Gastrocnemius medialis (tissue), 4 donors: Measurements from ENCODE around the gene SHPK.

Experiments
- CTCF ChIP-seq, 5 experiments: fragments of 450-650 bp in 3 of 5; fragments of 200-600 bp in 2 of 5; sonication (generic) in 2 of 5; IDR thresholded peaks in 4 of 5; conservative IDR thresholded peaks in 1 of 5; 1 replicate in 4 of 5; 2 replicates in 1 of 5; pipeline ENCODE4 v1.5.1; 2016 to 2019; ENCODE audit warnings: antibody characterized with exemption in 5 of 5, mild to moderate bottlenecking in 3 of 5, moderate library complexity in 3 of 5
- POLR2A ChIP-seq, 2 donors: fragments of 450-650 bp; IDR thresholded peaks; one replicate each; pipeline ENCODE4 v1.6.1; 2017; ENCODE audit warnings: antibody characterized with exemption in 2 of 2, mild to moderate bottlenecking in 2 of 2, moderate library complexity in 2 of 2

GRCh38 chr17:3583456-3583855, 52.6 kb downstream of the SHPK start:
- TF ChIP-seq CTCF (IDR thresholded peaks at IDR 0.05 in 4 of 5, conservative IDR thresholded peaks at IDR 0.05 in 1 of 5) (no peak), POLR2A (IDR thresholded peaks at IDR 0.05) (no peak)
